Panc1 (cell line): ENCODE data around the gene GRIK4. TPM values are rescaled to one million over a fixed set of nuclear protein-coding genes. Genes with fewer than 3 reads are reported as not detected.

Source experiments
- ATAC-seq: fragments of 200-7000 bp; cut with Tn5 transposase; 2 replicates; pipeline ENCODE4 v1.9.1; 2020; ENCODE audit warnings: mild to moderate bottlenecking, moderate library complexity
- BruUV-seq: library from RNA; stranded (reverse); fragments of 400-500 nt; replicated peaks from 2 replicates; lab custom pipeline; 2021; lab: Mats Ljungman, UMichigan
- CTCF ChIA-PET: fragments of 300-600 bp; sonication (Branson Sonifier 250); formaldehyde crosslinking; loops from one replicate; lab custom pipeline; 2022; ENCODE audit warnings: antibody characterized with exemption; lab: Charles Lee
- POLR2A ChIA-PET: fragments of 300-600 bp; sonication (Branson Sonifier 250); formaldehyde crosslinking; loops from one replicate; lab custom pipeline; 2022; ENCODE audit warnings: antibody characterized with exemption; lab: Charles Lee
- DNase-seq: peaks from one replicate; pipeline ENCODE4 v3.0.0-alpha.2; 2010; ENCODE audit warnings: low read depth, low spot score
- H3K27ac ChIP-seq: 2 replicates; pipeline ENCODE4 v1.5.1; 2011; ENCODE audit warnings: mild to moderate bottlenecking, low read length, inconsistent platforms
- H3K27me3 ChIP-seq: fragments of 200-500 bp; sonication (Bioruptor generic); 2 replicates; pipeline ENCODE4 v1.6.0; 2014; ENCODE audit warnings: low read length, inconsistent platforms; ENCODE audit not compliant: control insufficient read depth, insufficient read depth
- H3K36me3 ChIP-seq: fragments of 200-500 bp; sonication (Bioruptor generic); 2 replicates; pipeline ENCODE4 v1.5.1; 2014; ENCODE audit warnings: inconsistent platforms, mild to moderate bottlenecking, low read length, moderate library complexity; ENCODE audit not compliant: control insufficient read depth, insufficient read depth
- H3K4me1 ChIP-seq: 2 replicates; pipeline ENCODE4 v1.5.1; 2011; ENCODE audit warnings: inconsistent platforms, mild to moderate bottlenecking, low read length, moderate library complexity; ENCODE audit not compliant: control insufficient read depth, insufficient read depth
- H3K4me3 ChIP-seq, 2 experiments: 2 replicates each; pipeline ENCODE4 v1.5.1; 2011 to 2012; ENCODE audit warnings: low read depth in 2 of 2, low read length in 2 of 2, mild to moderate bottlenecking in 2 of 2, inconsistent platforms in 1 of 2, moderate library complexity in 1 of 2
- H3K9me3 ChIP-seq: fragments of 200-500 bp; sonication (Bioruptor generic); 2 replicates; pipeline ENCODE4 v1.5.1; 2014; ENCODE audit warnings: low read depth, mild to moderate bottlenecking, inconsistent platforms, low read length, moderate library complexity; ENCODE audit not compliant: control insufficient read depth, insufficient read depth
- CTCF ChIP-seq: fragments of 450-650 bp; IDR thresholded peaks from 2 replicates; pipeline ENCODE4 v1.5.1; 2017; ENCODE audit warnings: mild to moderate bottlenecking
- POLR2AphosphoS5 ChIP-seq: IDR thresholded peaks from 2 replicates; pipeline ENCODE4 v1.6.1; 2012; ENCODE audit warnings: mild to moderate bottlenecking, low read depth, low read length, moderate library complexity
- REST ChIP-seq, 2 experiments: IDR thresholded peaks; 2 replicates each; pipeline ENCODE4 v1.6.1; 2011 to 2012; ENCODE audit warnings: low read depth in 2 of 2, control low read depth in 1 of 2, low read length in 1 of 2, mild to moderate bottlenecking in 1 of 2, moderate library complexity in 1 of 2; ENCODE audit not compliant: insufficient read depth in 1 of 2
- SIN3A ChIP-seq: IDR thresholded peaks from 2 replicates; pipeline ENCODE4 v1.6.1; 2012; ENCODE audit warnings: low read depth, mild to moderate bottlenecking, low read length, moderate library complexity, borderline replicate concordance; ENCODE audit not compliant: insufficient read depth
- TCF7L2 ChIP-seq: IDR thresholded peaks from 2 replicates; pipeline ENCODE4 v1.6.1; 2011; ENCODE audit warnings: mild to moderate bottlenecking, low read depth, low read length, inconsistent platforms
- in situ Hi-C: cut with HindIII; loops from 2 replicates; pipeline ENCODE4 v1.10.0; 2016; ENCODE audit warnings: low sequenced_read_pairs, low pct_unique_long_range_greater_than_20kb
- intact Hi-C: fragments of 100-400 bp; cut with micrococcal nuclease; formaldehyde crosslinking; loops from one replicate; pipeline ENCODE4 v1.10.0; 2022; ENCODE audit not compliant: unreplicated experiment
- total RNA-seq: library from RNA; stranded (reverse); gene quantifications from one replicate; pipeline ENCODE4 v1.2.1, GENCODE V29; 2021; ENCODE audit not compliant: unreplicated experiment

The GRIK4 gene
- total RNA-seq, 1 experiment from 2014 or later: 0.62 TPM

- intact Hi-C loops: no loop called here
- no peaks in the 10 kb centered on the region for H3K4me1 ChIP-seq
- H3K36me3 ChIP-seq: no peaks in the 10 kb centered on the region
- no peak overlapping the region for H3K4me3 ChIP-seq
- DNase-seq (no peak), ATAC-seq (no peak)
- H3K9me3 ChIP-seq: 0 out of 2 replicates have a peak, but pooled peaks cover 4% of the 10 kb centered on the region
- peaks cover 33% of the 10 kb centered on the region for H3K27me3 ChIP-seq
- BruUV-seq: no TSS peak
- in situ Hi-C loops: no loop called here
- CTCF ChIA-PET: interaction anchor here (0.6 to 0.7 kb wide), 2 partner anchors 346 to 432 kb away, joined by 3 to 5 read pairs; no protein-coding TSS in a partner anchor
- POLR2A ChIA-PET: interaction anchor here (0.5 kb wide), 1 partner anchor 735 kb away, joined by 3 read pairs; no protein-coding TSS in a partner anchor
- TF ChIP-seq REST (IDR thresholded peaks at IDR 0.05; ENCODE audit: insufficient read depth in 1 of 2, low read depth in 2 of 2, low read length in 1 of 2): no peak
- peak; percentile 56 for TF ChIP-seq CTCF
- no peak for TF ChIP-seq TCF7L2
- no peak for TF ChIP-seq POLR2AphosphoS5
- no peak for TF ChIP-seq SIN3A
- H3K27ac ChIP-seq: no peak overlapping the region
These were observed 433.5 kb downstream of the GRIK4 start for GRCh38 chr11:120945042-120945441.

- intact Hi-C loops: loop anchor here (10.0 kb wide), 1 partner anchor 266 kb away; no protein-coding TSS in a partner anchor
- no peaks in the 10 kb centered on the region for H3K36me3 ChIP-seq
- ChIA-PET POLR2A (no interaction called here), CTCF (interaction anchor here (0.6 kb wide), 1 partner anchor 616 kb away, joined by 3 read pairs; no protein-coding TSS in a partner anchor)
- H3K9me3 ChIP-seq: no peaks in the 10 kb centered on the region
- in situ Hi-C loops: no loop called here
- no peak overlapping the region for H3K4me3 ChIP-seq
- H3K27ac ChIP-seq: no peak overlapping the region
- H3K4me1 ChIP-seq: no peaks in the 10 kb centered on the region
- BruUV-seq: no TSS peak
- peaks cover 32% of the 10 kb centered on the region for H3K27me3 ChIP-seq
- ATAC-seq (no peak), DNase-seq (no peak)
- TF ChIP-seq TCF7L2: no peak
- no peak for TF ChIP-seq CTCF
- TF ChIP-seq SIN3A: no peak
- TF ChIP-seq POLR2AphosphoS5: no peak
- no peak for TF ChIP-seq REST (IDR thresholded peaks at IDR 0.05; ENCODE audit: insufficient read depth in 1 of 2, low read depth in 2 of 2, low read length in 1 of 2)
These were observed 439.3 kb downstream of the GRIK4 start for GRCh38 chr11:120950880-120951279.
